Thyroid gland (tissue), 4 donors: ENCODE results near the gene PSTPIP1. TPM values are rescaled to one million over a fixed set of nuclear protein-coding genes. Genes with fewer than 3 reads are reported as not detected.

Experiments
- DNase-seq, 2 donors: peaks; one replicate each; pipeline ENCODE4 v3.0.0-alpha.2; 2019
- H3K27ac ChIP-seq, 3 donors: fragments of 200-600 bp; sonication (generic); 1 replicate in 2 of 3; 2 replicates in 1 of 3; pipeline ENCODE4 v1.5.1; 2016 to 2019; ENCODE audit warnings: mild to moderate bottlenecking in 1 of 3, moderate library complexity in 1 of 3
- H3K27me3 ChIP-seq: fragments of 200-600 bp; sonication (generic); one replicate; pipeline ENCODE4 v1.5.1; 2019
- H3K36me3 ChIP-seq, 2 donors: fragments of 200-600 bp; sonication (generic); one replicate each; pipeline ENCODE4 v1.5.1; 2016 to 2019
- H3K4me1 ChIP-seq, 2 donors: fragments of 200-600 bp; sonication (generic); one replicate each; pipeline ENCODE4 v1.5.1; 2017 to 2019
- H3K4me3 ChIP-seq, 3 donors: fragments of 200-600 bp; sonication (generic); replicated peaks in 1 of 3; 1 replicate in 2 of 3; 2 replicates in 1 of 3; pipeline ENCODE4 v1.5.1; 2016; ENCODE audit warnings: mild to moderate bottlenecking in 1 of 3
- H3K9me3 ChIP-seq: fragments of 200-600 bp; sonication (generic); one replicate; pipeline ENCODE4 v1.5.1; 2017
- CTCF ChIP-seq, 6 experiments: fragments of 200-600 bp in 3 of 6; fragments of 450-650 bp in 3 of 6; sonication (generic) in 3 of 6; IDR thresholded peaks; one replicate each; pipeline ENCODE4 v1.5.1; 2016 to 2019; ENCODE audit warnings: antibody characterized with exemption in 6 of 6, mild to moderate bottlenecking in 2 of 6, inconsistent platforms in 1 of 6, moderate library complexity in 1 of 6
- POLR2A ChIP-seq, 2 donors: fragments of 450-650 bp; IDR thresholded peaks; one replicate each; pipeline ENCODE4 v1.6.1; 2017; ENCODE audit warnings: antibody characterized with exemption in 2 of 2, mild to moderate bottlenecking in 2 of 2, moderate library complexity in 1 of 2
- WGBS, 2 donors: methylation state at CpG; one replicate each; pipeline ENCODE4 v1.1.5; 2017; 5-methylcytosine and 5-hydroxymethylcytosine counted together
- intact Hi-C: fragments of 100-400 bp; cut with DNase I; formaldehyde crosslinking; loops from one replicate; pipeline ENCODE4 v1.15.1; 2023
- small RNA-seq: library from RNA; depleted of rRNA; stranded (forward); fragments of <200 nt; gene quantifications from one replicate; pipeline ENCODE3, GENCODE V24; 2016
- total RNA-seq, 4 donors: library from RNA; depleted of rRNA; stranded (reverse); fragments of >200 nt; gene quantifications; one replicate each; pipeline ENCODE4 v1.2.3, GENCODE V29; 2016

PSTPIP1 gene
- total RNA-seq, 4 donors from 2014 or later: 1.4 to 6.9 (median 3.7) TPM

- H3K36me3 ChIP-seq: no peaks in the 10 kb centered on the region
- intact Hi-C loops: no loop called here
- no peak for TF ChIP-seq POLR2A (IDR thresholded peaks at IDR 0.05)
- TF ChIP-seq CTCF (IDR thresholded peaks at IDR 0.05): no peak
- no peak for DNase-seq
- no peaks in the 10 kb centered on the region for H3K9me3 ChIP-seq
- no peak overlapping the region for H3K27ac ChIP-seq
- WGBS, 2 donors: 91 to 93% methylated on average over 6 to 8 of the region's 8 CpGs
- no peak overlapping the region for H3K4me3 ChIP-seq
- H3K27me3 ChIP-seq: no peaks in the 10 kb centered on the region
- peaks cover 0 to 6% of the 10 kb centered on the region in 2 donors for H3K4me1 ChIP-seq
These were observed 89.5 kb downstream of the PSTPIP1 start for GRCh38 chr15:77084436-77084835.

- no peak for DNase-seq
- no peak for TF ChIP-seq POLR2A (IDR thresholded peaks at IDR 0.05)
- no peak for TF ChIP-seq CTCF (IDR thresholded peaks at IDR 0.05)
- intact Hi-C loops: no loop called here
- H3K4me3 ChIP-seq: no peak overlapping the region
- H3K9me3 ChIP-seq: no peaks in the 10 kb centered on the region
- peaks cover 0 to 6% of the 10 kb centered on the region in 2 donors for H3K4me1 ChIP-seq
- WGBS, 2 donors: 47 to 73% methylated on average over 2 of the region's 2 CpGs
- H3K36me3 ChIP-seq: no peaks in the 10 kb centered on the region
- no peak overlapping the region for H3K27ac ChIP-seq
- no peaks in the 10 kb centered on the region for H3K27me3 ChIP-seq
These were observed 90.4 kb downstream of the PSTPIP1 start for GRCh38 chr15:77085297-77085696.

Small RNA genes within 50 kb of the gene (small RNA-seq; reads per million reads assigned to genes)
- not detected for gene RN7SL278P

Other genes starting within 250 kb of the PSTPIP1 start
- 10 to 100 TPM; 45.2 to 90.8 (median 63.6) TPM for gene SCAPER, start 89.8 kb upstream of the PSTPIP1 start, total RNA-seq
- gene RCN2, start 63.4 kb upstream of the PSTPIP1 start, total RNA-seq: 10 to 100 TPM; 44.8 to 64.8 (median 53.4) TPM
- gene TSPAN3, start 76.0 kb downstream of the PSTPIP1 start, total RNA-seq: 100 to 1,000 TPM; 330 to 637 (median 593) TPM